Keratinocyte (primary cell): ENCODE data around the gene RPL14.

Source experiments
- CTCF ChIP-seq, 3 experiments: IDR thresholded peaks in 1 of 3; conservative IDR thresholded peaks in 1 of 3; optimal IDR thresholded peaks in 1 of 3; 2 replicates in 2 of 3; 3 replicates in 1 of 3; pipeline versions ENCODE3 to v1.5.1; 2011; ENCODE audit warnings: low read length in 3 of 3, mild to moderate bottlenecking in 3 of 3, moderate library complexity in 2 of 3, control low read depth in 1 of 3, inconsistent platforms in 1 of 3; ENCODE audit not compliant: insufficient read depth in 2 of 3; ENCODE audit errors: extremely low read depth in 1 of 3
- EZH2 ChIP-seq: IDR thresholded peaks from one replicate; pipeline ENCODE4 v1.6.1; 2012; ENCODE audit warnings: inconsistent platforms, mild to moderate bottlenecking, low read length, moderate library complexity

GRCh38 chr3:40502034-40502433, 44.9 kb downstream of the RPL14 start:
- TF ChIP-seq CTCF (optimal IDR thresholded peaks at IDR 0.05 in 1 of 3, IDR thresholded peaks at IDR 0.05 in 1 of 3, conservative IDR thresholded peaks at IDR 0.05 in 1 of 3; ENCODE audit: extremely low read depth in 1 of 3, insufficient read depth in 2 of 3, low read length in 3 of 3) (no peak), EZH2 (no peak)
